ENCODE results near the gene BICD2. TPM values are rescaled to one million over a fixed set of nuclear protein-coding genes. Genes with fewer than 3 reads are reported as not detected.

BICD2 gene
- total and polyA plus RNA-seq, 9 of the 15 experiments (the other 6 are each of a cell fraction or from before 2014, with no cell fraction given) = 3.6 to 23.4 (median 11.8) TPM

- peak in 1 of 2 experiments; percentile 95 for TF ChIP-seq AFF1 (IDR thresholded peaks at IDR 0.05; ENCODE audit: low read depth in 1 of 2, partially characterized antibody in 2 of 2)
- no peak for TF ChIP-seq ZBTB5 (IDR thresholded peaks at IDR 0.05)
- TF ChIP-seq NUFIP1 (IDR thresholded peaks at IDR 0.05; ENCODE audit: partially characterized antibody) = no peak
- no peak for TF ChIP-seq ZNF280B (CRISPR knock-in tag; IDR thresholded peaks at IDR 0.05)
- TF ChIP-seq BACH1 (tag; IDR thresholded peaks at IDR 0.05) = no peak
- no peak for TF ChIP-seq NCOA4 (IDR thresholded peaks at IDR 0.05; ENCODE audit: partially characterized antibody)
- TF ChIP-seq LCOR (CRISPR knock-in tag; IDR thresholded peaks at IDR 0.05) = 0 out of 2 replicates have a peak, but pooled peaks have one; percentile 29
- no peak for TF ChIP-seq CHD4 (IDR thresholded peaks at IDR 0.05; ENCODE audit: insufficient read depth, insufficient replicate concordance, low read depth, low read length, poor library complexity, severe bottlenecking)
- peak; percentile 89; the same call in 1 of the 2 replicates for TF ChIP-seq MTA3 (IDR thresholded peaks at IDR 0.05; ENCODE audit: borderline replicate concordance)
- no peak for TF ChIP-seq ZNF57 (CRISPR knock-in tag; IDR thresholded peaks at IDR 0.05)
- TF ChIP-seq ZBTB7A (IDR thresholded peaks at IDR 0.05; ENCODE audit: borderline replicate concordance, control insufficient read depth, low read depth, low read length) = peak; percentile 81; the same call in 1 of the 2 replicates
- no peak for TF ChIP-seq EP300 (IDR thresholded peaks at IDR 0.05; ENCODE audit: low read length)
- TF ChIP-seq RB1 (IDR thresholded peaks at IDR 0.05; ENCODE audit: low read depth) = no peak; the same call in none of the 2 replicates
- no peak for TF ChIP-seq CBX1 (IDR thresholded peaks at IDR 0.05; ENCODE audit: low read depth)
- TF ChIP-seq HMGN3 (IDR thresholded peaks at IDR 0.05; ENCODE audit: borderline replicate concordance, extremely low read depth, insufficient read length, low read depth, low read length) = peak; percentile 69
- peak; percentile 89 to 91; a peak in 3 of 4 replicates for TF ChIP-seq SIX5 (IDR thresholded peaks at IDR 0.05; ENCODE audit: borderline replicate concordance in 1 of 2, insufficient read depth in 1 of 2, low read depth in 1 of 2, low read length in 2 of 2)
- TF ChIP-seq MECOM (CRISPR knock-in tag; IDR thresholded peaks at IDR 0.05) = no peak
- TF ChIP-seq KDM2B (CRISPR knock-in tag; IDR thresholded peaks at IDR 0.05) = peak; percentile 31; the same call in 1 of the 2 replicates
- peak; percentile 96; the same call in 1 of the 2 replicates for TF ChIP-seq RBM34 (IDR thresholded peaks at IDR 0.05; ENCODE audit: borderline replicate concordance, insufficient read depth, low read length)
Observed at GRCh38 chr9:92764988-92765936, 629 bp upstream of the BICD2 start (continued).
